H1 (cell line): ENCODE measurements around the gene F7.

Experiments used
- CTCF ChIP-seq, 3 experiments: IDR thresholded peaks; 1 replicate in 2 of 3; 2 replicates in 1 of 3; pipeline versions ENCODE4 v1.5.1 to v1.6.1; 2011; ENCODE audit warnings: low read length in 3 of 3, mild to moderate bottlenecking in 3 of 3, inconsistent platforms in 2 of 3, low read depth in 1 of 3, moderate library complexity in 1 of 3; ENCODE audit not compliant: insufficient read depth in 1 of 3; ENCODE audit errors: control extremely low read depth in 1 of 3
- EZH2 ChIP-seq: fragments of 200-600 bp; sonication (generic); IDR thresholded peaks from 2 replicates; pipeline ENCODE4 v1.7.1; 2012; ENCODE audit warnings: low read depth, mild to moderate bottlenecking, moderate library complexity, low read length, inconsistent platforms; ENCODE audit not compliant: severe bottlenecking
- GABPA ChIP-seq: IDR thresholded peaks from 2 replicates; pipeline ENCODE4 v1.6.1; 2011; ENCODE audit warnings: mild to moderate bottlenecking, low read length, moderate library complexity, borderline replicate concordance; ENCODE audit not compliant: insufficient read depth
- NRF1 ChIP-seq: IDR thresholded peaks from 2 replicates; pipeline ENCODE4 v1.6.1; 2011; ENCODE audit warnings: mild to moderate bottlenecking, low read depth, low read length, improper control_type of control experiment
- POLR2A ChIP-seq, 2 experiments: IDR thresholded peaks; 1 replicate in 1 of 2; 2 replicates in 1 of 2; pipeline ENCODE4 v1.6.1; 2011; ENCODE audit warnings: low read depth in 2 of 2, low read length in 2 of 2, mild to moderate bottlenecking in 2 of 2; ENCODE audit errors: control extremely low read depth in 1 of 2
- POLR2AphosphoS5 ChIP-seq: IDR thresholded peaks from 2 replicates; pipeline ENCODE4 v1.6.1; 2011; ENCODE audit warnings: low read depth, low read length
- SIN3A ChIP-seq, 2 experiments: IDR thresholded peaks in 1 of 2; conservative IDR thresholded peaks in 1 of 2; 2 replicates each; pipeline ENCODE4 v1.6.1; 2011 to 2012; ENCODE audit warnings: low read length in 2 of 2, improper control_type of control experiment in 1 of 2, low read depth in 1 of 2, mild to moderate bottlenecking in 1 of 2
- TBP ChIP-seq: IDR thresholded peaks from 2 replicates; pipeline ENCODE4 v1.6.1; 2011; ENCODE audit warnings: low read depth, low read length, improper control_type of control experiment
- TEAD4 ChIP-seq: IDR thresholded peaks from 2 replicates; pipeline ENCODE4 v1.6.1; 2012; ENCODE audit warnings: low read depth, low read length, inconsistent platforms, mixed read lengths

GRCh38 chr13:113112893-113113845, 7.6 kb downstream of the F7 start:
- no peak for TF ChIP-seq POLR2AphosphoS5
- TF ChIP-seq CTCF (IDR thresholded peaks at IDR 0.05; ENCODE audit: control extremely low read depth in 1 of 3, insufficient read depth in 1 of 3, low read depth in 1 of 3, low read length in 3 of 3) = no peak
- no peak for TF ChIP-seq POLR2A (IDR thresholded peaks at IDR 0.05; ENCODE audit: control extremely low read depth in 1 of 2, low read depth in 2 of 2, low read length in 2 of 2)
- no peak for TF ChIP-seq SIN3A (conservative IDR thresholded peaks at IDR 0.05 in 1 of 2, IDR thresholded peaks at IDR 0.05 in 1 of 2; ENCODE audit: low read depth in 1 of 2, low read length in 2 of 2)
- TF ChIP-seq NRF1 = no peak
- TF ChIP-seq TEAD4 = no peak
- TF ChIP-seq GABPA = no peak
- no peak for TF ChIP-seq EZH2
- no peak for TF ChIP-seq TBP
